CD4-positive, alpha-beta T cell treated with Interleukin-4 for 4 hours (primary cell): ENCODE data around the gene GNAO1.

Experiments
- DNase-seq: peaks from one replicate; pipeline ENCODE4 v3.0.0-alpha.2; 2020

The GNAO1 gene

DNA sequence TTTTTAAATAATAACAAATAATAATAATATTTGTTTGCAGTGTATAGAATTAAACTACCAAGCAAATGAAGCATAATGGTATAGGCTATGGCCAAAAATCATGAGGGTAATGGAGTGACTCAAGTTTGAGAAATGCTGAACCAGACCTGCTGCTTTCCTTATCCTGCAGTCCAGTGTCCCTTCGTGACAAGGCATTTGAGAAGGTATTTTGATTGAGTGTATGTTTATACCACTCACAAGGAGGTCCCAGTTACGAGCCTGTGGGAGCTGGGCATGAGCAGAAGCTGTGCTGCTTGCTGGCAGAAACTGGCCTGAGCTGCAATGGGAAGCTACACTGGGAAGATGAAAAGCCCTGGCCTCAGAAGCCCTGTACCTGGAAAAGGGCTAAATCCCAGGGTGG is 50.3 kb downstream of the GNAO1 start:
- DNase-seq: no peak

DNA sequence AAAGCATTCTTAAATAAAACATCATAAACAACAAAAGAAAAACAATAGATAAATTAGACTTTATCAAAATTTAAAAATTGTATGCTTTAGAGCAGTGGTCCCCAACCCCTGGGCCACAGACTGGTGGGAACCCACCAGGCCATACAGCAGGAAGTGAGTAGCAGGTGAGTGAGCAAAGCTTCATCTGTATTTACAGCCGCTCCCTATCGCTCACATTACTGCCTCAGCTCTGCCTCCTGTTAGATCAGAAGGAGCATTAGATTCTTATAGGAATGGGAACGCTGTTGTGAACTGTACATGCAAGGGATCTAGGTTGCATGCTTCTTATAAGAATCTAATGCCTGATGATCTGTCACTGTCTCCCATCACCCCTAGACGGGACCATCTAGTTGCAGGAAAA is 51.5 kb downstream of the GNAO1 start:
- DNase-seq: no peak

DNA sequence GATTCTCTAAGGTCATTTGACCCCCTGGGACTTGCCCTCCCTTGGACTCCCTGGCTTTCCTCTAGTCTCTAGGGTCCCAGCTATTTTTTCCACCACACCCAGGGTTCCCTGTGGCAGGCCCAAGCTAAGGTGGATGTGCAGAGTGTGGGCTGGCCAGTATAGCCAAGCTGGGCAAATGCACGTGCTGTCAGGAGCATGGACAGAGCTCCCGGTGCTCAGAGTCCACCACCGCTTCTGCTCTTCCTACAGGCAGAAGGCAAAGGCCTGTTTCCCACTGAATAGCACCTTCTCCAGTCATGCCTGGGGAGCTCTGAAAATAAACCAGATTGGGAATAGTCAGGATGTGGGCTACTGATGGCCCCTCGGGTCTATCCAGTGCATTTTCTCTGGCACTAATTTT is 53.3 kb downstream of the GNAO1 start:
- DNase-seq: no peak

DNA sequence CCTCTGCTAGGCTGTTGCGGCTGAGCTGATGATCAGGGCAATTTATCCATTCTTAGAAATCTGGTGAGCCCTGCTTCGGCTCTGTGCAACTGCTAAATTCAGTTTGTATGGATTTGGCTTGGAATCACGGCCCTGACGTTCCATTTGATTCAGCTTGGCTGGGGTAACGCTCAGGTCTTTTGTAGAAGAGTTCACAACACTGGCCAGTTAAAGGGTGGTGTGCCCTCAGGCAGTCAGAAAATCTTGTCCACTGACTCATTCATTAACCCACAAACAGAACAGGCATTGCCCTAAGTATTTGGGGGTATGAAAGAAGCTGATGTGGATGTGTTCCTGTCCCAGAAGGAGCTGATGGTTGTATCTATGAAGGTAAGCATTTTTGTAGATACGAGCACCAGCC is 53.9 kb downstream of the GNAO1 start:
- no peak for DNase-seq

DNA sequence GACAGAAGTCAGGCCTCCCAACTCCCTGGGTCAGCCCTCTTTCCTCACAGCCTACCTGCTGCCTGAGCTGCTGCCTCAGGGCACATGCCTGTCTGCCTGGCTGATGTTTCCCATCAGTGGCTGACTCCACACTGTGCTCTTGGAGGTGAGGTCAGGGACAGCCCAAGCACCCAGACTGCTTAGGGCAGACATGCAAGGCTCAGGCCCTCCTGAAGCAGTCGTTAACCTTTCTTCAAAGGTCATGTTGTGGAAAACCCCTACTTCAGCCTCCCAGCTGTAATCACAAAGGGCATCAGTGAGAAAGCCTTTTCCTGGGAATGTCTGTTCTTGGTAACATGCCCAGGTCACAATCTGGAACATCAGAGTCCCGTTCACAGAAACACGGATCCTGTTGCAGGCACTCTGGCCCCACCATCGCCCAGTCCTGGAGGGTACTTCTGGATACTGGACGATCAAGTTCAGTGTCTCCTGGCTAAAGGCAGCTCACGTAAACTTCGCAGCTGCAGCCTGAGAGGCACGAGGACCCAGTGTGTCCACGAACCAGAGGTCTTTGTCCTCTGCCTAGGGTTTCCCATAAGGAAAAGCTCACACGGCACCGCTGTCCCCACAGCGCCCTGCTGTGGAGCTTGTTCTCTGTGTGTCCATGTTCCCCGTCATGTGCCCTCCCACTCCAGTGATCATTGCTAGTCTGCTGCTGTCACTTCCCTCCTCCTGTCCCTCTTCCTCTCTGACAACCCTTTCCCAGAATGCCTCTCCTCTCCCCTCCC is 54.9 kb downstream of the GNAO1 start:
- no peak for DNase-seq

DNA sequence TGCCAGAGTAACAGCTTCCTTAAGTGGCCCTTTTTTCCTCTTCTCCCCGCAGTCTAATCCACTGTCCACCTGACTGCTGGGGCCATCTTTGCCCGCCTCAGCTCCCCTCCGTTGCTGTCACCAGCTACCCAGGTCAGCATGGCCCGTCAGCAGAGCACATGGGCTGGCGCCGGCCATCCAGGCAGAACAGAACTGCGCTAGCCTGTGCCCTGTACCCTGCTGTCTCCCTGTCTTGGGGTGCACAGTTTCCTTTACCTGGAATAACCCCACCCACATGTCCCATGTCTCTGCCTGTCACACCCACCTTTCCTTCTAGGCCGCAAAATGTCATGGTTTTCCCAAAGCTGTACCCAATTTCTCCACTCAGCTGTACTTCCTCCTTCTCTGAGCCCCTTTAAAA is 55.7 kb downstream of the GNAO1 start:
- no peak for DNase-seq

DNA sequence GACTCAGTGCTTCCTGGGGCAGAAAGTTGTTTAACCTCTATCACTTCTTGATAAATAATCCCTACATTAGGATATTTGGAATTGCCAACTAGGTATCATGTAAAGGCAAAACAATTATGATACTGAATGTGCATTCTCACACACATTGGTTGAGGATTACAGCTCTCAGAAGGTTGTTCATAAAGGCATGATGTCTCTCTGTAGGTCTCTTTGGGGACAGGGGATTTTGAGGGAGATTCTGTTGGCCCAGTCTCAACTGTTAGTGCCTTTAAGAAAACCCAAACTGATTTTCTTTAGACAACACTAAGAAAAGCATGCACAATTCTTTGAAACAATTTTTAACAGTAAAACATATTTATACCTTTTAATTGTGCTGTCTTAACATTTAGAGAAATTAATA is 56.5 kb downstream of the GNAO1 start:
- DNase-seq: no peak

DNA sequence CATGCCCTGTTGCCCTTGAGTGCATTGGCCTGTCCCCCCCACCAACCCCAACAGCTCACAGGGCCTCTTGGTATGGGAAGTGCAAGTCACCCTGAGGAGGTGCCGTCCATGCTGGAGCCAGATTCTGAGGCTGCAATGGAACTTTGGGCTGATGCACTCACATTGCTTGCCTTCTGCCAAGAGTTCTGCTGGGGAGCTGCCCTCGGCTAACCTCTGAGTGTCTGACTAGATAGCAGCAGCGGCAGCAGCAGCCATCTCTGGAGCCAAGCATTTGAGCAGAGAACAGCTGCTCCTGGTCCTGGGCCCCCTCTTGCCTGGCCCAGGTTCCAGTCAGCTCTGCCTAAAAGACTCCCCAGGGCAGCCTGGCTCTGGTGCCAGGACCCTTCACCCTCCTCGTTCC is 61.5 kb downstream of the GNAO1 start:
- no peak for DNase-seq

DNA sequence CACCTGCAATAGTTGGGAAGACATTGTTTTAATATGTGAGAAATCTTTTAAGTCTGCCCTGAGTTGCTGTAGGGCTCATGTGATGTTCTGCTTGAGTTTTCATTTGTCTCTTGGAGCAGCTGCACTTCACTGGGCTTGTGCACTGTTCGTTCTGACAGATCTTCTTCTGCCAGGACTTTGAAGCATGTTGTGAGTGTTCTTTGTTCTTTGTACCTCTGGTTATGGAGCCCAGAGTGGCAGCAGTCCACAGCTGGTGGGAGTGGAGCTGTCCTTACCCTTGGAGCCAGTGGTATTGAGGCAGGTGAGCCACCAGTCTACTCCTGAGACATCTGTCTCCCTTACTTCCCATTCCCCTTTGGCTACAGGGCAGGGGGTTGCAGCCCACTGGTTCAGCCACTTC is 64.6 kb downstream of the GNAO1 start:
- DNase-seq: no peak

DNA sequence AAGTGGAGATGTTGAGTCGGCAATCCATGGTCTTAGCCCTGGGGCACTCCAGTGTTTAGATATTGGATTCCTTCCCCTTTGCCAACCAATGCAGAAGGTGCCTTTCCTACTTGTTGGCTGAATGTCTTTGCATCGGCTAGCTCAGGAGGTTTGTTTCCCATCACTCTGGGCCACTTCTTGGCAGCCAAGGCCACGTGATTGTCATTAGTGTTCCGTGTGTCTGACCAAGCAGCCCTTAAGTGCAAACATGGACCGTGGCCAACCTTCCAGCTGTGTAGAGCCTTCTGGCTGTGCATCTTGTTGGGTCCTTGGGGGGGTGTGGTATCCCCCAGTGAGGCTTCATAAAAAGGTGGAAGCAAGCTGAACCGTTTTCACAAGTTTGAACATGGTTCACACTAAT is 66.0 kb downstream of the GNAO1 start:
- no peak for DNase-seq

DNA sequence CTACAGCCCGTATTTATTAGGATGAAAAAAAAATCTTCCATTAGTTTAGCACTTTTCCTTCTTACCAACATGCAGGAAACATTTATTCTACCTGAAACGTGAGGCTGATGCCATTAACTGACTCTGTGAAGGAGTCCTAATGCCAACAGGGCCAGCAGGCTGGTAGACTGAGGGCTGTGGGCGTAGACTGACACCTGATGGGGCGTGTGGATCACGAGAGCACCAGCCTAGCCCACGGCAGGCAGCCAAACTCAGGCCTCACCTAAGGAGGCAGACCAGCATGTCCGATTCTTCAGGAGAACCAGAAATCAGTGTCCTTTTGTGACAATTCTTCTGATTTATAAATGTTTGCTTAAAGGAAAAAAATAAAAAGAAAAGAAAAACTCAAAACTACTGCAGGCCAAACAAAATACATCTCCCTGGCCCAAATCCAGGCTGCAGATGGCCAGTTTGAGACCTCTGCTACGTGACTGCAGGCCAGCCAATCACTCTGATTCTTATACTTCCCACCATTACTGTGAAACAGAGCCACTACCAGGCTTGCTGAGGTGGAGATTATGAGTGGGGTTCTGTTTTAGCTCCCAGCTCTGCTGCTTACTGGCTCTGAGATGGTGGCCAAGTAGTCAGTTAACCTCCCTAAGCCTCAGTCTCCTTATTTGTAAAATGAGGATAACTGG is 66.5 kb downstream of the GNAO1 start:
- no peak for DNase-seq

DNA sequence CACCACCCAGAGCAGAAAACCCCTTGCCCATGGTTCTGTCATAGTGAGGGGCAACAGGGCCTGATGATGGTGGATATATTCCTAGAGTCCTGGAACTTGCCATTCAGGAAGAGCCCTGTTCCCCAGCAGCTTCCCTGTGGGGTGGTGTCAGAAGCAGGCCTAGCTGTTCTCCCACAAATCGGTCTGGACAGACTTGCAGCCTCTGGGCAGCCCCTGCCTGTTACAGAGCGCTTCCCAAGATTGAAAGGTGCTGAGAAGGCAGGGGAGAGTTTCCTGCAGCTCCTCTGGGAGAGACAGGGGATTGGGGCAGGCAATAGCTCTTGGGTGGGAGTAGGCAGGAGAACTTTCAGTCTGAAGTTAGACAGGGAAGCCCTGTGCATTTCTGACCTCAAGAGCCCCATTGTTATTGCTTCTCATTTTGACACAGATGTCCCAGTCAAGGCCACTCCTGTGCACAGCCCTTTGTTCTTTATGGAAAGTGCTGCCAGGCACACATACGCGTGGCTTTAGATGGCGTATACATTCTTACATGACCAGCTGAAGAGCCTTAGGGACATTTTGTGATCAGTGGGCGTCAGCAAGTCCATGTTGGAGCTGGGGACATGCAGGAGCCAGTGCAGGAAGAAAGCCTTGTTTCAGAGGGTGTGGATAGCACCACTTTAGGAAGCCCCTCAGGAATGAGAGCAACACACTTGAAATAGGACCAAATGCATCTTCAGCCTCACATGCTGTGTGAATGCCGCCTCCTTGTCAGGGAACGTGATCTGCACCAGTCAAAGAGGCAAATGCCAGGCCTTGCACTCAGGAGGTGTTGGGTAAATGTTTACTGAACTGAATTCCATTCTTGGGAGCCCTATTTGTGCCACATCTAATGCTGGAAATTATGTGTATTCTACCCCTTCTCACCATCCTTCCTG is 67.5 kb downstream of the GNAO1 start:
- no peak for DNase-seq

DNA sequence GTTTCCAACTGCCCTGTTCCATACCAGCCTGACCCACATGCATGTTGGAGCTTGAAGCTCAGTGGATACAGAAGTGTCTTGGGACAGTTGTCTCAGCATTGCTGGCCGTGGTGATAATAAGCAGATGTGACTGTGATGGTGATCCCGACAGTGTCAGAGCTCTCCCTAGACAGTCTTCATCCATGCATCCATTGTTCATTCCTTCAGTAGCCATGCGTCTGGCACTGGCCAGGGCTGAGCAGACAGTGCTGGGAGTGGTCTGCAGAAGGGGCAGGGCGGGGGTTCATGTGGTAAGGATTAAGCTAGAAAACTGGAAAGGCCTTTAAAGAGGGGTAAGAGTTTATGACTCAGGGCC is 68.1 kb downstream of the GNAO1 start:
- DNase-seq: no peak

DNA sequence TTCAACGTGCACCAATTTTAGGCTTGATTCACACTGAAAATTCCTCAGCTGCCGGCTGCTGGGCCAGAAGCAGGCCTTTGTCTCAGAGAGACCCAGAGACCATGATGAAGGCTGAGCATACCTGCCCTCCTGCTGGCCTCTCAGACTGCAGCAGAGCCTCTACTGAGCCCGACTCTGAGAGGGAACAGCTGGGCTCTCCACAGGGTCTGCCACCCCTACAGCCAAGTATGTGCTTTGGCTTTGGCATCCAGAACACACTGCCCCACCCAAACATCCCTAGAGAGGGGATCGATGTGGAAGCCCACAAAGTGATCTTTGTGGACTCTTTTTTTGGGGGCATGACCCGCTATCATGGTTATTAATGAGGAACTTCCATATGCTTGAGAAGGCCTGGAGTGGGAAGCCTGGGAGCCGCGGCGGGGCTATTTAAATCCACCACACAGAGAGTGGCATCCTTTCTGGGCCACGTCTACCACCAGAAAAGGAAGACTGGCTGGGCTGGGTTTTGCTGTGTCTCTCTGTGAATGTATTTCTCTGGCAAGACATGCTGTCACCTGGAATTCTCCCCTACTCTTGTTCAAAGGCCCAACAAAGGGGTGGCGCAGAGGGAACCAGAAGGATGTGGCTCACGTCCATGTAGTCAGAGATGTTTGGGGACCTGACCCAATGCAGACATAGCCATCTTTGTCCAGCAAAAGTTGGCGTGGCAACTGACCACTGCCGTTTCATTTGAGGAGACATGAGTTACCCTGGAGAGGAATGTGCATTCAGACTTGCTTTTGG is 69.3 kb downstream of the GNAO1 start:
- DNase-seq: no peak

DNA sequence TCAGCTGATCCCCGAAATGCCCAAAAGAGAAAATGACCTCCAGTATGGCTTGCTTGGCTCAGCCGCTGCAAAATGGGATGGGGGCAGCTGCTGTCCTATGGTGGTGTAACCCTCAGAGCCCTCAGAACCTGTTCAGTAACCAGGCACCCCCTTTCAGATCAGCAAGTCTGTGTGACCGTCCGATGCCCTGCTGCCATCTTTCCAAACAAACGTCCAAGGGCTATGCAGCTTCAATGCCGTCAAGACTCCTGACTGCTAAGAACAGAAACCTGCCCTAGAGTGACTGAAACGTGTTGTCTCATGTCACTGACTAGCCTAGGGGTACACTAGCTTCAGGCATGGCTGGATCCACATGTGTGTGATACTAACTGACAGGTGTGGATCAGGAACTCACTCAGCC is 70.4 kb downstream of the GNAO1 start:
- DNase-seq: no peak

DNA sequence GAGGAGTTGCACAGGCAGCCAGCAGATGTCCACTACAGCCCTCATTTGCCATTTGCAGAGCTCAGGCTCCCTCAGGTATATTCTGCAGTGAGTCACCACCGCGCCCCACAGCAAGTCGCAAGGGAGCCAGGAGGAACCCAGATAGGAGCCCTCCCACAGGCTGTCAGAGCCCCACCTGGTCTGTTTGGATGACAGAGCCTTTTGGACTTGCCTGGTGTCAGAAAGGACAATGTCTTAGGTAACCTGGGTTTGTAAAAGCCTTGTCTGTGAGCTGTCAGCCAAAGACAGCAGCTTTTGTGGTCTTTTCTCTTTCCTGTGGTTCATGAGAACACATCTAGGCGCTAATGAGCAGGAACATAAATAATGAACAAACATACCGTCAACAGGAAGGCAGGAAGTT is 70.9 kb downstream of the GNAO1 start:
- DNase-seq: peak; percentile 90

DNA sequence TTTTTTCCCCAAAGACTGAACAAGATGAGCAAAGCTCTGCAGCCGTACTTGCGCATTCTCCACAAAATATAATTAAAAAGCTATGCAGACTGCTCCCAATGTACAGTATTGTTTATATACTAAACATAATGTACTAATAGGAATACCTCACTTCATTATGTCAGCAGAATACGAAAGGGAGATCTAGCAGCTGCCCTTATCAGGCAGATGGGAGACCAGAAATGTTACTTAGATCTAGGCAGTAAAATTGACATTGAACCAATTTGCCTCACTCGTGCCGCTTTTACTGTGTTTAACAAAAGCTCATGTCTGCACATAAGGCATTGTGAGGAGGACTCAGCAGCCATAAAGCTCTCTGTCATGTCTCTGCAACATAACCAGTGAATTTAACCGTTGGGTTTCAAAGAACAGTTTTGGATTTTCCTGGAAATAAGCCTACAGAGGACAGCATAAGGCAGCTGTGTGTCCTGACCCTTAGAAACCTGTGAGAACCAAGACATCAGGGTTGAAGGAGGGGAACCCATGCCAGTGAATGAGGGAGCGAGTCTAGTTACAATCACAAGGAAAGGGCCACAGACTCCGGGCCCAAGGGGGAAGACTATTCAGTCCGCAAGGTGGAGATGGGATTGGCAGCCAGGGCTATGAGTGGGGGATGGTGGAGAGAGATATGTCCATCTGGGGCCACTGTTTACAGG is 71.4 kb downstream of the GNAO1 start:
- DNase-seq: no peak

DNA sequence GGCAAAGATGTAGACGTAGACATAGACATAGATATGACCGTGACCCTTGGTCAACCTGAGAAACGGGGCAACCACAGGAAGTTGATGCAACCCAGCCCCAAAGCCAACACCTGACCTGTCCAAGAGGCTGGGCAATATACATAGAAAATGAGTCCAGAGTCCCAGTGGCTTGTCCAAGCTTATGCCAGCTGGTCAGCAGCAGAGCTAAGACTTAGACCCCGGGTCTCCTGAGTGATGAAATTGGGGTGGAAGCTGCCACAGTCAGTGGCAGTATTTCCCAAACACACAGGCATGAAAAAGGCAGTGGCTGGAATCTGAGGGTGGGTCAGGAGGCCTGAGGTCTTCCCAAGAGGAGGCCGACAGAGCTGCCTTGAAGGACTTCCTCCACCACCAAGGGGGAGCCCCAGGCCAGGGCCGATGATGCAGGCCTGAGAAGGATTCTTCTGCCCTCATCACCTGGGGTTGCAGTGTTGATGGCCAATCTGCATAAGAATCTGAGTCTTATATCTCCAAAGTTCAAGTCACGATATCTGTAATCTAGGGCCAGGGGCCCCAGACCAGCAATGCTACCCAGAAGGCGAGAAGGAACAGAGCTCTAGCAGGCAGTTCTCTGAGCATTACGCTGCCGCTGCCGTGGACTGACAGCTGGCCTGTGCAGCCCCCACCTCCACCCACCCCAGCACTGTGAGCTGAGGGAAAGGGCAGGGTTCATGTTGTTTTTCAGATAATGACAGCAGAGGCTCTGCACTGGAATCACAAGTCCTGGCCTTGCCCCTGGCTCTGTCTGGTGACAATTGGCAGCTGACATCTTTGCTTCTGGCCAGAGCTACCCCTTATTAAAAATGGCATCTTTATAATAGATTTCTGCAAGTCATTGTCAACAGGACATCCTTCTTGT is 72.7 kb downstream of the GNAO1 start:
- DNase-seq: no peak

DNA sequence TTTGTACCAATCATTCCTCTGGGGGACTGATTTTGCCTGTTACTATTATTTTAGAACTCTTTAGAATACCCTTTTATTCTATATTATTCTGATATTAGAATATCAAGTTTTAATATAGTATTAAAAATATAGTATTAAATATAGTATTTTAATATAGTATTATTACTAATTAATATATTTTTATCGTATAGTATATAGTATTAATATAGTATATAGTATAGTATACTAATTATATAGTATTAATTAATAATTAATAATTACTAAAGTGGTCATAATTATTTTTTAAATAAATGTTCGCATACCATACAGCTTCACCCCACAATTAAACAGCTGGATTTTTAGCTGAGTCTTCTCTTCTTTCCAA is 73.3 kb downstream of the GNAO1 start:
- no peak for DNase-seq

DNA sequence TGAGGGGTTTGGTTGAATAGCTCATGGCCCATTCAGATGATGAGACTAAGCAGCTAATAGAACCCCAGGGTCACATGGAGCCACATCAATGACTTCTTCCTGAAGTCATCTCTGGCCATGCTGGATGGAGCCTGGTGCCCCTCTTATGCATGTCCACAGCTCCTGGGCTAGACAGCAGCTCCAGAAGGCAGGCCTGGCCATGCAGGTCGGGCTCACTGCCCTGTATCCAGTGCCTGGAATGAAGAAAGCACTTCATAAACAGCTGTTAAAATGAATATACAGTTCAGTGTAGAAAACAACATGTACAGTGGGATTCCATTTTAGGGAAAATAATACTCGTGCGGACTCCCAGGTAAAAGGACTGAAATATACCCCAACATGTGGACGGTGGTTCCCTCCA is 73.9 kb downstream of the GNAO1 start:
- no peak for DNase-seq

DNA sequence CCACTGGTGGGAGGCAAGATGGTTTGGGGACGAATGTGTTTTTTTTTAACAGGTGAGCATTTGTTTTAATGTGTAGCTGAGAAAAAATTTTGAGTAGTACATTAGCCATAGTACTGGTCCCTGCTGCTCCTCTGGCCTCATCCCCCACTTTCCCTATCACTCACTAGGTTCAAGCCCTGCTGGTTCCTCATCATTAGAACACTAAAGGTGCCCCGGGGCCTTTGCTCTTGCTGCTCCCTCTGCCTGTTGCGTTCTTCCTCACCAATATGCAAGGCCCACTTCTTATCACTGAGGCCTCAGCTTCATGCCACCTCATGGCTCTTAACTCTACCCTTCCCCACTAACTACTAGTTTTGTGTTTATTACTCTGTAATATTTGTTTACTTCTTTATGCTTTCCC is 74.5 kb downstream of the GNAO1 start:
- no peak for DNase-seq
